ENCODE data around the gene ADAMTS17.
"Not testable (repeated sequence)": the region's sequence is repeated elsewhere in the genome, so short reads cannot be mapped to it uniquely, and the experiment has no call there.

The ADAMTS17 gene

DNA sequence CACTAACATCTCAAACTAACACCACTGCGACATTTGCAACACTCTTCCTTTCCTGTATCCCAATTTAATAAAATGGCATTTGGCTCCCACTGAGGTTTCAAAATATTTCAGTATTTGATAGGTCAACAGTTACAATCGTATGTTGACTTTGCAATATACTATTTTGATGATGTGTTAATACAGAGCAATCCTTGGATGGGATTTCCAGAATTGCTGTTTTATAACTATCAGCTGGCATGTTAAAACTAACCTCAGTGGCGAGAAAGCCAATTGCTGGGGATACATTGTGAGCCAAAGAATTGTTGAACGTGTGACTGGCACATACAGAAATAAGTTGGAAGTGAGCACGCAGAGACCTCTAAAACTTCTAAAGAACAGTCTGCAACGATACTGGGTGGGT lies 382.4 kb downstream of the ADAMTS17 start:
- no peak for DNase-seq

DNA sequence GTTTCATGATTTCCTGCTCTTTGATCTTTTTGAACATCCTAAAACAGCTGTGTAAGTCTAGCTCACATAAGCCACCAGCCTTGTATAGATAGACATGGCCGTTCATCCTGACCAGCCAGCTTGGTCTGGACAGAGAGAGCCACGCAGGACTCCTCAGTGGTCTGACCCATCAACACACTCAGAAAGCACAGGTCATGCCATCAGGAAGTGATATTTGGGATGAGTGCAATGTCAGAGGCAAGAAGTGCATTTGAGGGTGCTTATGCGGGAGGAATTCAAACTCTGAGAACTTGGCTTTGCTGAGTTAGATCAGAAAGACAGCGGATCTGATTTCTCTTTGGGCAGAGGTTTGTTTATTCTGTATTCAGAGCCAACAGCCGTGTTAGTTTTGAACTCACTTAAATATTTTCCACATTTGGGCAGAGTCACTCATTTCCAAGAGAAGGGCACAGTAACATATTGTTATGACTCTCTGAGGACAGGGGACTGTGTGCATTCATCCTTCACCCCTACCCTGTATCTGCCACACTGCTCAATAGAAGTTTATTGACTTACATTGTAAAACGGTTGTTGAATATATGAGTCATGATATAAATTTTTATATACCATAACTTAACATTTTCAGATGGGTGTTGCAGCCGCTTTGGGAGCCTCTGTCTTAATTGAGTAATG lies 383.2 kb downstream of the ADAMTS17 start:
- DNase-seq = no peak

DNA sequence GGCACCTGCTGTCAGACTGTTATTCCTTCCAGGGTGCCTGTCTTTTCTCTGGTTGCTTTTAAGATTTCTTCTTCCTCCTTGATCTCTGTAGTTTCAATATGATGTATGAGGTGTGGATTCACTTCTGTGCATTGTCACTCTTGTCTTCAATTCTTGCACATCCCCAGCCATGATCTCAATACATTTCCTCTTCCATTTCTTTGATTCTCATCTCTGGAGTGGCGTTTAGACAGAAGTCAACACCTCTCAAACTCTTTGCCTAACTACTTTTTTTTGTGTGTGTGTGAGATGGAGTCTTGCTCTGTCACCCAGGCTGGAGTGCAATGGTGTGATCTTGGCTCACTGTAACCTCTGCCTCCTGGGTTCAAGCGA lies 384.1 kb downstream of the ADAMTS17 start:
- no peak for DNase-seq

- no peak for DNase-seq
Measured at GRCh38 chr15:99956820-99957641, 384.7 kb downstream of the ADAMTS17 start.

GRCh38 chr15:99956022-99956775 lies 385.6 kb downstream of the ADAMTS17 start:
- DNase-seq = no peak

GRCh38 chr15:99955532-99955931 lies 386.2 kb downstream of the ADAMTS17 start:
- no peak for DNase-seq

GRCh38 chr15:99955181-99955525 lies 386.6 kb downstream of the ADAMTS17 start:
- DNase-seq = no peak

DNA sequence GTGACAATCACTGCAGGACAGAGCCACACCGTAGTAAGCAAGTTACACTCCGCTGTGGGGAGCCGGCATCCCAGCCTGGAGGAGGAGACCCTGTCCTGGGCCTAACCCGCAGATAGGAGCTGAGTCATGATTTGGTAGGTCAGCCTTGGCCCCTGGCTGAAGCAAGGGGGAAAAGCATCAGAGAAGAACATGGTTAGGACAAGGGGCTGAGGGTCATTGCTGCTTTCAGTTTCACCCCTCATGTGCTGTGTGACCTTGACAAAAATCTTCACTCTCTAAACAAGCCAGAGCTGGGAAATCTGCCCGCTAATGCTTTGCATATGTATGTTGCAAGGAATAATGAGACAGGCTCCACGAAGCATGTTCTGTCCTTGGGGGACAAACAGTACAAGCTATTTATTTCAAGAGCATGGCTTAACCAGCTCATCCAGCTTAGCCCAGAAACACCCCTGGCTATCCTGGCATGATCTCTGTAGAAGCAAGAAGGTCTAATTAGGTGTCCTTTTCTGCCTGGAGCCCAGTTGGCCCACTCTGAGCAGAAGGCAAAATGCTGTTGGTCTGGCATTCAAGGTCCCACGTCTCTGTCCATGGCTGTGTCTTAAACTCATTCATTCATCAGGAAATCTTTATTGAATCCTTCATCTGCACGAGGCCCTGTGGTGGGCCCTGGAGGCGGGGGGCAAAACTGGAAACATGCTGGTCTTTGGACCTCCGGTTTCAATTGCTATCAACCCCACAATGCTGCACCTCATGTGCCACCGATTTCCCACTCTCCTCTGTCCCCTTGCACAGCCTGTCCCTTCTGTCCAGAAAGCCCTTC lies 387.2 kb downstream of the ADAMTS17 start:
- no peak for DNase-seq

GRCh38 chr15:99953886-99954285 lies 387.9 kb downstream of the ADAMTS17 start:
- no peak for DNase-seq

DNA sequence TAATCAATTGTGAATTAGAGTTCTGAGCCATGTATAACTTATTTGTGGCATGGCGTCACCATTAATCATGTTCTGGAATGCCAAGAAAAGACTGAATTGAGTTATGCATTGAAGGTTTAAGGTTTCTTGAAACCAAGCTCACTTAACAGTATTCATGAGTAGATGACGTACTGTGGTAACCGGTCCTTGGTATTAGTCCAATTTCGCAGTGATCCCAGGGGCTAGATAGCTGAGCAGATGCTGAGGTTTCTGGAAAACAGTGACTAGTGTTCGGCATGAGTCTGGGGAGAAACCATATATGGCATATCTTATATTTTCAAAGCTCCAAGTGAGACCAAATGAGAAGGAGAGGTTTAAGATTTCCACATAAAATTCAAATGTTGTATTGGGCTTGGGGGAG lies 390.3 kb downstream of the ADAMTS17 start:
- no peak for DNase-seq

DNA sequence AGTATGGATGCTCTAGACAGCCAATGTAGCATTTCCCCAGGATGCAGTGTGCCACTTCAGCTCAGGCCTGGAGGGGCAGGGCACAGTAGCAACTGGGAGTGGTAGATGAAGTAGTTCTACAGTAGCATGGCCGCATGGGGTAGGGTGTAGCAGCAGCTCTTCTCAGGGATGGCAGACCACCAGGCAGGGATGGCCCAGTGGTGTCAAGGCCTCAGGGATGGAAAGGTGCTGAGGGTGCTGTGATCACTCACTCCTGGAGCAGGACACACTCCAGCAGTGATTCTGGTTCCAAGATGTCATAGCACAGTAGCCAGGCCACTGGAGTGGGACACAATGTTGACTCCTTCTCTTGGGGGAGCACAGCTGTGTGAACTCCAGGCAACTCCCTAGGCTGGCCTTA lies 397.6 kb downstream of the ADAMTS17 start:
- DNase-seq = no peak

DNA sequence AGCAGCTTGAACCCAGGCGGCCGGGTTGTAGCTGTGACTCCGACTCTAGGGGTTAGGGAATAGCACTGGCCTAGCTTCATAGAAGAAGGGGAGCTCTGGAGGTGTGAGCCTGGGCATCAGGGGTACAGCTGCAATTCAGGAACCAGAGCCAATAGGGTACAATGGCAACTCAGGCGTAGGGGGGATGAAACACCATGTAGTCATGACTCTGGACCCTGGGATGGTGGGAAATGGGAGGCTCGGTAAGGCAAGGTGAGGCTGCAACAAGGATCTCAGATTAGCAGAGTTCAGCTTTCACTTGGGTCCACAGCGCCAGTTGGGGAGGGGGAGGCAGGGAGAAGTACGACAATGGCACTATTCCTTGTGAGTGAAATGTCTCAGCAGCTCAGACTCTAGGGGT lies 398.3 kb downstream of the ADAMTS17 start:
- DNase-seq = no peak

GRCh38 chr15:99932676-99933402 lies 408.9 kb downstream of the ADAMTS17 start:
- no peak for DNase-seq

DNA sequence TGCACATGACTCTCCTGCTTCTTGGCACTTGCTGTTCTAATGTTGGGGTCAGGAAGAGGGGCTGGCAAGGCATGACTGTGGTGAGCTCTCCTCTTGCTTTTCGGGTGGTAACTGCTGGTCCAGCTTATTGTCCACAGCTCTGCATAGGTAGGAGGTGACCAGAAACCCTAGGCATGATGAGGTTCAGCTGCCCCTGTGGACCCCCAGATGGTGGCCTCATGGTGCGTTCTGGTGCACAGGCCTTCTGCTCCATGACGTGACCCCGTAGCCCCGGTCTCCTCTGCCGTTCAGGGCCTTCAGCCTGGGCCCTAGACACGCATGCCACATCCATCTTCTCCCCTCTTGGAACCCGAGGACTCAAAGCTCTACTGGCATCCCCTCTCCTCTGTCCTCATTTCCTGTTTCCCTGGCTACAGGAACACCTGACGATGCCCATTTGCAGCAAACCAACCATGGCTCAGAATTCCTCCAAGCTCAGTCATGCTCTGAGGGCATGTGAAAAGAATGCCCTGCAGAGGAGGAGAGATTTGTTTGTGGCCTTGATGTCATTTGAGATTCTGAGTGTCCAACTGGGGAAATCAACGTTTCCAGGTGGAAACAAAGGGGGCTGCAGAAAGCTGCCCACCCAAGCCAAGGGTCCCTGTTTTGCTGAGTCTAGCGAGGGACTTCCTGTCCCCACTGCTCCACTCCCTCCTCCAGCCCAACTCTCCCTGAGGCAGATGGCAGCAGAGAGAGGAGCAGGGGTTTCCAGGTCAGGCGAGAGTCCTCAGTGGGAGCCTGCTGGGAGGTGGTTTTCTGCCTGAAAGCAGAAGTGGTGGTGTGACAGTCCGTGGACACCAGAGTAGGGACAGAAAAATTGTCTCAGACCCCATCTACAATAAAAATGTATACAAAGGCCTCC lies 409.8 kb downstream of the ADAMTS17 start:
- no peak for DNase-seq

DNA sequence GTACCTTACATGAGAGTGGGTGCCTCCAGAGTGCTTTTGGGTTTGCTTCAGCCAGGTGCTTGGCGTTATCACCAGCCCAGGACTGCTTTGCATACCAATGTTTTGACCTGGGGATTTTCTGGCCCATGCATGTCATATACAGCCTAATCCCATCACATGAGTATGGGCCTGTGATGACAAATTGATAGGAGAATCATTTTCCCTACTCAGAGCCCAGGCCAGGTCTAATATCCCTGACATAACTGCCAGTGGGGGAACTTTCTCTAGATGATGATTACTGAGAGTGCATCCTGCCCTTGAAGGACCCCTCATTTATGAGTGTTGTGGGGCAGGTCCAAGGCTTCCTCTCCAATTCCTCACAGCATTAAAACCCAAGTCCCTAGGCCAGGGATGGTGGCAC lies 411.1 kb downstream of the ADAMTS17 start:
- no peak for DNase-seq

- no peak for DNase-seq
Measured at GRCh38 chr15:99929266-99929665, 412.5 kb downstream of the ADAMTS17 start.

DNA sequence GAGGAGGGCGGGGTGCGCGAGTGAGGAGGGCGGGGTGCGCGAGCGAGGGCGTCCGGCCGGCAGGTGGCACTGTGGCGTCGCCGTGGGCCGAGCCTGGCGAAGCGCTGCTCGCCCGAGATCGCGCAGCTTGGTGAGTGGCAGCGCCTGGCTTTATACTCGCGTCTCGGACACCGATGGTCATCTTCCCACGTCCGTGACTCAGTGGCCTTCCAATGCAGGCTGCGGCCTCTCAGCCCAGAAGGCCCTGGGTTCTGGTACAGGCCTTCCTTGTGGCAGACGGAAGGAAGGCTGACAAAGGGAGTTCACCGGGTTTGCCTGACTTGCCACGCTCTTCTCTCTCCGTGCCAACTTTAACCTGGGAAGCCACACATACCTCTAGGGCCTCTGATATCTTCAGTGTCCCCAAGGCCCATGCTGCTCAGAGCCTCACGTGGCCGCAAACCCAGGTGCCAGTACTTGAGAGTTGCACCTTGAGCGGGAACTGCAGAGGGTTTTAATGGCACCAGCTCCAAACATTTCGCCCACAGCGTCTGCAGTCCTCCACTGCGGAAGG lies 413.3 kb downstream of the ADAMTS17 start:
- peak; percentile 31 for DNase-seq

DNA sequence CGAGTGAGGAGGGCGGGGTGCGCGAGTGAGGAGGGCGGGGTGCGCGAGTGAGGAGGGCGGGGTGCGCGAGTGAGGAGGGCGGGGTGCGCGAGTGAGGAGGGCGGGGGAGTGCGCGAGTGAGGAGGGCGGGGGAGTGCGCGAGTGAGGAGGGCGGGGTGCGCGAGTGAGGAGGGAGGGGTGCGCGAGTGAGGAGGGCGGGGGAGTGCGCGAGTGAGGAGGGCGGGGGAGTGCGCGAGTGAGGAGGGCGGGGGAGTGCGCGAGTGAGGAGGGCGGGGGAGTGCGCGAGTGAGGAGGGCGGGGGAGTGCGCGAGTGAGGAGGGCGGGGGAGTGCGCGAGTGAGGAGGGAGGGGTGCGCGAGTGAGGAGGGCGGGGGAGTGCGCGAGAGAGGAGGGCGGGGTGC lies 415.2 kb downstream of the ADAMTS17 start:
- not testable (repeated sequence) for DNase-seq

- no peak for DNase-seq
Measured at GRCh38 chr15:99925661-99926461, 415.9 kb downstream of the ADAMTS17 start.

DNA sequence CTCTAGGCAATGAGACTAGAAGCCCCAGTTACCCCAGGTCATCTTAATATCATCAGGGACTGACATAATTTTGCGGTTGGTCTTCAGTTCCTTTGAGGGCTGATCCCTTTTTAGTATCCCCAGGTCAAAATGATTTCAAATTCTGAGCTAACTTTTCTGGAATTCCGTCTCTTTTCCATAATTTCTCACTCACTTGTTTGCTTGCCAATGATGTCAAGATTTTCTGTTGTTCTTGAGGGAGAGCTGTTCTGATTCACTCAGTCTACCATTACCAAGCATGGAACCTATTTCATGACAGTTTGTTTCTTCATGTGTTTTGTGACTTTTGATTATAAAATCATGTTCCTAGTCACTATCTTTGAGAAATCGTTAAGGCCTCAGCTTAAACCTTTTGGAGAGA lies 418.1 kb downstream of the ADAMTS17 start:
- DNase-seq = no peak

Data from cortex of kidney (tissue), 1 donor.